Endometrium (tissue), 2 donors: Measurements from ENCODE around the gene COL6A1.

Source experiments
- FAIRE-seq: peaks from 2 replicates; lab custom pipeline; 2012; peaks lifted over from hg19 to GRCh38; lab: Jason Lieb, UNC
- donor health status: control.
- donor health status: control.

COL6A1 gene

GRCh38 chr21:46007492-46007868 lies 25.9 kb downstream of the COL6A1 start:
- FAIRE-seq = no peak

- FAIRE-seq = no peak
These were observed 27.5 kb downstream of the COL6A1 start for GRCh38 chr21:46008893-46009621.

DNA sequence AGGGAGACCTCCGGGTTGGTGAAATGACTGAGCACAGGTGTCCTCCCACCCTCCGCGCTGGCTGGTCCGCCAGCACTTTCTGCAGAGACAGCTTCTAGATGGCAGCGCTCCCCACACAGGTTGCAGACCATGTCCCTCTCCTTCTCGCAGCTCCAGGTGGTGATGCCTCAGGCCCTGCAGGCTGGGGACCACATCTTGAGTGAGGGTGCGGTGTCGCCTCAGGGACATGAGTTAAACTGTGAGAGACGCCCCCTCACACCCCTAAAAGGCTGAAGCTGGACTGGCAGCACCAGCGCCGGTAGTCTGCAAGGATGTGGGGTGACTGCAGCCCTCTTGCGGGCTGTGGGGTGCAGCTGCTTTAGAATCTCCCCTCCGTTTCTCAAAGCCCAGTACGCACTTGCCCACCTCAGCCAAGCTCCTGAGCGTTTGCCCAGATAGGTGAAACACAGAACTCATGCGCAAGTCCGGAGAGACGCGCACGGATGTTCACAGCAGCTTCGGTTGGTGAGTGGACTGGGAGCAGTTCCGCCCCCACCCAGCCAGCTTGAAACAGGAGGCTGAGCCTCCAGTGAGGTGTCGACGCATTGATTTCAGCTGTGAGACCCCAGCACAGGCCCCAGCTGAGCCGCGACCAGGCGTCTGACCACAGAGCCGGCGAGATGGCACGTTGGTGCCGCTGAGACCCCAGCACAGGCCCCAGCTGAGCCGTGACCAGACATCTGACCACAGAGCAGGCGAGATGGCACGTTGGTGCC lies 28.6 kb downstream of the COL6A1 start:
- no peak for FAIRE-seq

GRCh38 chr21:46011267-46011967 lies 29.8 kb downstream of the COL6A1 start:
- FAIRE-seq = no peak

DNA sequence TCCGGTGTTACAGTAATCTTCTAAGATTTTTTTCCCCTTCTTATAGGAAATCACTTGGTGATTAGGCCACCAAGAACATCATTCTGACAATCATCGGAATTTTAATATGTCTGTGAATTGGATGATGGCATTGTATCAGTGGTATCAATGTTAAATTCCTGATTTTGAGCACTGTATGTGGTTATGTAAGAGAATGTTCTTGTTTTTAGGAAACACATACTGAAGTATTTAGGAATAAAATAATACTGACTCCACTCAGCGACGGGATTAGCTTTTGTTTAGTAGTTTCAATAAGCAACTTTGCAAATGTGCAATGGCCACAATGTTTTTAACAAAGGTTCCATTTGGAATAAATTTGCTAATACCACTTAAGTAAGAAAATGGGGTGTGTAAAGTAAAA lies 30.6 kb downstream of the COL6A1 start:
- no peak for FAIRE-seq

DNA sequence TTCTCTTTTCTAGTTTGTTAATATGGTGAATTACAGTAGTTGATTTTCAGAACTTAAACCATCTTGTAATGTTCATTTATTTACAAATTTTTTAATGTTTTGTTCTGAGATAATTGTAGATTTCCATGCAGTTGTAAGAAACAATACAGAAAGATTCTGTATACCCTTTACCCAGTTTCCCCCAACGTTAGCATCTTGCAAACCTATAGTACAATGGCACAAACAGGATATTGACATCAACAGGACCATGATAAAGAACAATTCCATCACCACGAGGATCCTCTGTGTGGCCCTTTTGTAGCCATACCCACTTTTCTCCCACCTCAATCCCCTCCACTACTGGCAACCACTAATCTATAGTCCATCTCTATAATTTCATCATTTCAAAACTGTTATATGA lies 33.3 kb downstream of the COL6A1 start:
- FAIRE-seq = no peak

DNA sequence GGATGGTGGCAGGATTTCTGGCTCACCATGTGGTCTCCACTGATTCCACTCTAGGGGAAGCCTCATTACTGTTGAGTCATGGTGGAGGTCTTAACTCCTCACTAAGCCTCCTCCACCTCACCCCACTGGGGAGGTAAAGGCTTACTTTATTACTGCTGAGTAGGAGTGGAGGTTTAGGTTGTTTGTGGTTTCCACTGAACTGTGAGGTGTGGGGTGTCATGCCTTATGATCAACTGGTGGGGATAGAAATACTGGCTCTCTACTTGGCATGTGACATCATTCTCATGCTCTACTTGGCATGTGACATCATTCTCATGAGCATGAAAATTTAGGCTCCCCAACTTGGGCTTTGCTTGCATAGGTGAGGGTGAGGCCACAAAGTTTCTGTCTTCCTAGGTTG lies 35.6 kb downstream of the COL6A1 start:
- no peak for FAIRE-seq

DNA sequence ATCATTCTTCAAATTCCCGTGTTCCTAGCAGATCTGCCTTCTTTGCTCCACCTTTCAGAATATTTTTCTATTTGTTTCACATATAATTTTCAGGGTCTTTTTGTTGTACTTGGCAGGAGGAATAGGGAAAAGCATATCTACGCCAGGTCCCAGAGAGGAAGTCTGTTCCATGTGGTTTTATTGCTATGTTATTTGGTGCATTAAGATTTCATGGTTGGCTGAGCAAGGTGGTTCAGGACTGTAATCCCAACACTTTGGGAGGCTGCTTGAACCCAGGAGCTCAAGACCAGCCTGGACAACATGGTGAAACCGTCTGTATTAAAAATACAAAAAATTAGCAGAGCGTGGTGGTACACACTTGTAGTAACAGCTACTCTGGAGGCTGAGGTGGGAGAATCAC lies 36.1 kb downstream of the COL6A1 start:
- FAIRE-seq = no peak

GRCh38 chr21:46018615-46019014 lies 37.0 kb downstream of the COL6A1 start:
- no peak for FAIRE-seq

GRCh38 chr21:46020581-46020980 lies 39.0 kb downstream of the COL6A1 start:
- no peak for FAIRE-seq

DNA sequence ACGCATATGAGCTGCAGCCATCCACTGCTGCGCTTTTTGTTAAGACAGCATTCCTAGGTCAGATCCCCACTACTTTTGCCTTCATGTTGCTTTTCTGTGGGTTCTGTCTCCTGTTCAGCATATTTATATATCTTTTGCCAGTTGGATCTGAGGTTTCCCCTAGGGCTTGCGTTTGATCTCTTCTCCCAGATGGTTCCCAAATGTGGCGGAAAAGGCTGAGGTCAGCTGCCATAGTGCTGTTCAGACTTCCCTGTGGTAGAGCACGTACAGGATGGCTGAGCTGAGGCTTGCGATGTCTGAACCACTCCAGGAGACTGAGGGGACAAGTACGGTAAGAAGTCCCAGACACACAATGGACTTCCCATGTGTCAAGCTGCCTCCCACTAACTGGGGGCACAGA lies 39.8 kb downstream of the COL6A1 start:
- no peak for FAIRE-seq

DNA sequence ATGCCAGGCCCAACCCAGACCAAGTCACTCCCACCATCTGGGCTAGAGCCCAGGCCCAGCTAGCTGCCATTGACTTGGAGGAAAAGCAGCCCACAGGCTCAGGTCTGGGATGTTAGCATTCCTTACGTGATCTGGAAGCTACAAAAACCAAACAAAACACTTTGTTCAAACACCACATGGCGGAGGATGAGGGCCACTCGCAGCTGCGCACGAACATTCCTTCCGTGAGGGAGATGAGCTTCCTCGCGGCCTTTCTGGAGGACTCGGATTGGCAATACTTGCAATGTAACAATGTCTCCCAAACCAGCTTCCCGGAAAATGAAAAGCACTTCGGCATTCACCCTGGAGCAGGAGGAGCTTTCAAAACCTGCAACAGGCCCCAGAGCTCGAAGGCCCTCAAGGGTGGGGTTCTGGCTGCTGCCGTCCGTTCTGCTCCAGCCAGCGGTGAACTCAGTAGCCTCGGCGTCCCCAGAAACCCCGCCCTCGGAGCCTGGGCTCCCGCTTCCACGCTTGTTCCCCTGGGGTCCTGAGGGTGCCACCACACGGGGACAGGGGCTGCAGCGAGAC lies 40.5 kb downstream of the COL6A1 start:
- FAIRE-seq = peak; percentile 92

GRCh38 chr21:46022551-46023525 lies 41.3 kb downstream of the COL6A1 start:
- no peak for FAIRE-seq

DNA sequence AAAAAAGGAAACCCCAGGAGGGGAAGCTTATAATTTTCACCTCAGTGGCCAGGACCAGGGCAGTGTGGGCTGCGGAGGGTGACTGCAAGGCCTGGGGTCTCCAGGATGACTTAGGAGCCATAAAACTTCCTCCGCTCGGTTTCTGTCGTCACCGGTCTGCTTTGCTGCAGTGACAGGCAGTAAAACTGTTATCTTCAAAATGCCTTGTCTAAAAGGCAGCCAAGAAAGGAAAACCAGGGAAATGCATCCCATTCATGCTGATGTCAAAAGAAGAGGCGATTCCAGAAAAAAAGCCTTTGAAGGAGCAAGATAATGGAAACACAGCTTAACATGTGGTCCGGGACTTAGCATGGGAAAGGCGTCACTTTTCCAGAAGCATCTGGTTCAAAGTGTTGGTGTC lies 42.0 kb downstream of the COL6A1 start:
- no peak for FAIRE-seq

DNA sequence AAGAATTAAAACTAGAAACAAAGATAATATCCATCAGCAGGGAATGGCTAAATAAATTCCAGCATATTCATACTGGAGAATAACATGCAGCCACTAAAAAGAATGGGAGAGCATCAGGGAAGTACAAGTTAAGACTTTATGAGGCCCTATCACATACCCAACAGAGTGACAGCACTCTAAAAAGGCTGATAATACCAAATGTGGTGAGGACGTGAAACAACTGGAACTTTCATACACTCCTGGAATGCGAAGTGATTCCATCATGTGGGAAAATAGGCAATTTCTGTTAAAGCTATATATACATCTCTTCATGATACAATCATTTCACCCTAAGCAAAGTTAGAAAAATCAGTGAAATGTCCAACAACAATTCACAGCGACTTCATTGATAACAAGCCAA lies 42.6 kb downstream of the COL6A1 start:
- FAIRE-seq = no peak

DNA sequence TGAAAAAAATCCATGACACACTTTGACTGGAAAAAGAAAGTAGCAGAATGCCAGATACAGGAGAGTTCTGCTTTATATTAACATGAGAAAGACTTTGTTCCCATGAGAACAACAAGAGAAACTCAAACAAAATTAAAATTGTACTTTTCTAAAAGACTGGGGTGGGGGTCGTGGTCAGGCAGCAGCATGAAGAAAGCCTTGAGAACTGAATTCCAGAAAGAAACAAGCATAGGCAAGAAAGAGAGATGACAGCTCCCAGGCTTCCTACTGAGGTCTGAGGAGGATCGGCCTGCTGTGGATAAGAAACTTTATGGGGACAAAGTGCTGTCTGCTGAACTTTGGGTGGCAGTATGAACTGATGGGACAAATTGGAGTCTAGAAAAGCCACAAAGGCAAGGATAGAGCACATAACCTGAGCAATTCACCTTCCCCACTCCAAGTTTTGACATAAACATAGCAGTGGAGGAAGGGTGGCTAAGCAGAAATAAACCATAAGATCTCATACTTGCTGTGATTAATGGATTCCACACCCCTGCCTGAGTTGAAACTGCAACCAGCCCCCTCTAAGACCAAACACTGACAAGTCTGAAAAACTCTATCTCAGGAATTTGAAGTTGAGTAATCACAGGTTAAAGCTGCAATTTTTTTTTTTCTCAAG lies 43.7 kb downstream of the COL6A1 start:
- FAIRE-seq = peak; percentile 65

GRCh38 chr21:46027851-46028493 lies 46.4 kb downstream of the COL6A1 start:
- FAIRE-seq = no peak

- no peak for FAIRE-seq
These were observed 47.1 kb downstream of the COL6A1 start for GRCh38 chr21:46028573-46029091.

- no peak for FAIRE-seq
These were observed 47.8 kb downstream of the COL6A1 start for GRCh38 chr21:46029186-46029924.

DNA sequence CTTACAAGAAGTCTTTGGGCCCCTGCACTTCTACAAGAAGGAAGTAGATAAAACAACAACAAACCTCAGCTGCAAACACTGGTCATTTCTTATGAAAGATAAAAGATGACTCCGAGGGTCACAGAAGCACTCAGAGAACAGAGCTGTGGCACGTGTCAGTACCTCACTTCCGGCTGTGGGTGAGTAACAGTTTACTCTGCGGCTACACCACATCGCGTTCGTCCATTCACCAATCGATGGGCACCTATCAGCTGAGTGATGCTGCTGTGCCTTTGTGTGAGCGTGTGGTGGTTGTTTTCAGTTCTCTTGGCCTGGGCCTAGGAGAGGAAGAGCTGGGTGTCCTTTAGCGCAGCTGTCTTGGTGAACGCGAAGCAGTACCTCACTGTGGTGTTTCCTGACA lies 49.9 kb downstream of the COL6A1 start:
- no peak for FAIRE-seq
